Amniotic epithelial cell (primary cell): Measurements from ENCODE around the gene SERPINB7.
A peak's percentile ranks its signal among the peaks of the same experiment; 100 is the strongest.

Experiments used
- DNase-seq: peaks from one replicate; pipeline ENCODE4 v3.0.0-alpha.2; 2010; ENCODE audit warnings: low read depth

Gene SERPINB7

GRCh38 chr18:63850020-63850419, 74.8 kb downstream of the SERPINB7 start:
- DNase-seq, result peak; percentile 38

GRCh38 chr18:63850636-63851035, 75.4 kb downstream of the SERPINB7 start:
- no peak for DNase-seq
